ENCODE data around the gene CAMTA1. TPM values are rescaled to one million over a fixed set of nuclear protein-coding genes. Genes with fewer than 3 reads are reported as not detected.

The CAMTA1 gene
- total RNA-seq, 1 donor from 2014 or later, result 81.6 TPM

DNA sequence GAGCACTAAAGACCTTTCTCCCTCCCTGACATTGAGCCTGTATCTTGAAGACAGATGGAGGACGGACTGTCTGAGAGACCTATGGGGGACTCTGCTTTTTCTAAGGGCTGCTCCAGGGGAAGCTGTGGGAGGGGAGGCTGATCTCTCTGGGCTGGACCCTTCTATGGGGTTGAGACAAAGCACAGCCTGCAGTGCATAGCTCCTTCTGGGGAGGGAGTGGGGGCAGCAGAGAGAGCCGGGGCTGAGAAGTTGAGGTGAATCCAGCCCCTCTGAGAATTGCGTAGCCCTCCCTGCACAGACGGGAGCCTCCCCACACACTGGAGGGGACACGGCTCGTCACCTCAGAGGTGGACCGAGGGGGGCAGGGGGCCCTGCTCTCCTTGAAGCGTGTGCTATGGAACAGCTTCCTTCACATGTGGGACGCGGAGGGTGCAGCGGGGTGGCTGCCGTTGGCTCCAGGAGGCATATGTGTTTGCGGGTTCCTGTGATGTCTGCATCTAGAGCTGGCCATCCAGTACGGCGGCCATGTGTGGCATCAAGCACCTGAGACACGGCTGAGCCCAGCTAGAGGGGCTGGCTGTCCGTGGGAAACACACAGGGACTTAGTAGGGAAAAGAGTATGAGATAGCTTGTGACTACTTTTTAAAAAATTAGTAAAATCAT, 299.1 kb downstream of the CAMTA1 start:
- H3K27ac Mint-ChIP-seq (ENCODE audit: unreplicated experiment), result no peak overlapping the region
- no peaks in the 10 kb centered on the region for H3K4me1 Mint-ChIP-seq (ENCODE audit: unreplicated experiment)
- peaks cover 2% of the 10 kb centered on the region for H3K36me3 Mint-ChIP-seq (ENCODE audit: unreplicated experiment)
- TF ChIP-seq, protein P1, sequence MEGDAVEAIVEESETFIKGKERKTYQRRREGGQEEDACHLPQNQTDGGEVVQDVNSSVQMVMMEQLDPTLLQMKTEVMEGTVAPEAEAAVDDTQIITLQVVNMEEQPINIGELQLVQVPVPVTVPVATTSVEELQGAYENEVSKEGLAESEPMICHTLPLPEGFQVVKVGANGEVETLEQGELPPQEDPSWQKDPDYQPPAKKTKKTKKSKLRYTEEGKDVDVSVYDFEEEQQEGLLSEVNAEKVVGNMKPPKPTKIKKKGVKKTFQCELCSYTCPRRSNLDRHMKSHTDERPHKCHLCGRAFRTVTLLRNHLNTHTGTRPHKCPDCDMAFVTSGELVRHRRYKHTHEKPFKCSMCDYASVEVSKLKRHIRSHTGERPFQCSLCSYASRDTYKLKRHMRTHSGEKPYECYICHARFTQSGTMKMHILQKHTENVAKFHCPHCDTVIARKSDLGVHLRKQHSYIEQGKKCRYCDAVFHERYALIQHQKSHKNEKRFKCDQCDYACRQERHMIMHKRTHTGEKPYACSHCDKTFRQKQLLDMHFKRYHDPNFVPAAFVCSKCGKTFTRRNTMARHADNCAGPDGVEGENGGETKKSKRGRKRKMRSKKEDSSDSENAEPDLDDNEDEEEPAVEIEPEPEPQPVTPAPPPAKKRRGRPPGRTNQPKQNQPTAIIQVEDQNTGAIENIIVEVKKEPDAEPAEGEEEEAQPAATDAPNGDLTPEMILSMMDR (IDR thresholded peaks at IDR 0.05), result no peak
- no peak overlapping the region for H3K4me3 Mint-ChIP-seq (ENCODE audit: unreplicated experiment)
- peaks cover 12% of the 10 kb centered on the region for H3K9me3 Mint-ChIP-seq (ENCODE audit: unreplicated experiment)
- peaks cover 6% of the 10 kb centered on the region for H3K27me3 Mint-ChIP-seq (ENCODE audit: unreplicated experiment)
- no peak for DNase-seq (ENCODE audit: extremely low spot score, unreplicated experiment)

DNA sequence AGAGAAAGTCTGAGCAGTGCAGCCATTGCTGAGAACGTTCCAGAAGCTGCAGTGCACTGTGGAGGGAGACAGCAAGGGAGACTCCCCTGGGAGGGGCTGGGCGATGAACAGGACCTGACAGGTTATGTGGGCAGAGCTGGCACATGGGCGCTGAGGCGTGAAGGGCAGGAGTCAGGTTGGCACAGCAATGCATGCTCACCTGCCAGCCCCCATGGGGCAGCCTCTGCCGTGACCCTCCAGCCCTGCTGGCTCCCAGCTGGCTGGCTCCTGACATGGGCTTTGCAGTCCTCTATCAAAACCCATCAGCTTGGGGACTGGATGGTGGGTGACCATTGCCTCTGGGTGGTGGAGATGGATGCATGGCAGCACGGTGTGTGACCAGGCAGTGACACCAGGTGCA, 300.3 kb downstream of the CAMTA1 start:
- Mint-ChIP-seq H3K9me3 (ENCODE audit: unreplicated experiment) (peaks cover 6% of the 10 kb centered on the region), H3K27me3 (ENCODE audit: unreplicated experiment) (peaks cover 10% of the 10 kb centered on the region), H3K27ac (ENCODE audit: unreplicated experiment) (no peak overlapping the region), H3K36me3 (ENCODE audit: unreplicated experiment) (no peaks in the 10 kb centered on the region), H3K4me3 (ENCODE audit: unreplicated experiment) (no peak overlapping the region), H3K4me1 (ENCODE audit: unreplicated experiment) (no peaks in the 10 kb centered on the region)
- DNase-seq (ENCODE audit: extremely low spot score, unreplicated experiment), result no peak
- TF ChIP-seq, protein P1 (IDR thresholded peaks at IDR 0.05), result no peak

DNA sequence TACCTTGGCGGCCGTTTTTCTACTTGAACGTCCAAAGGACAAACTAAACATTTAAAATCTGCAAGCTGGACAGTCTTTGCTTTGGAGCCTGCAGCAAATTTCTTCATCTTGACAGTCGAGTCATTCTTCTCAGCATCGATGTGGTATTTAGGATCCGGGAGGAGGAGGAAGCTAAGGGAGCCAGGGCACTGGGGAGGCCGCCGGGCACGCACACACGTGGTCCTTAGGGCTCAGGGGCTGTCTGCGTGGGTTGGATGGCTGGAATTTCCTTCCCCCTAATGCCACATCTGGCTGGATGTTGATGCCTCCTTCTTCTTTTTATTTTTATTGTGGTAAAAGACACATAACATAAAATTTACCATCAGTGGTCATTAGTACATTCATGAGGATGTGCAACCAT, 300.9 kb downstream of the CAMTA1 start:
- TF ChIP-seq, protein P1 (IDR thresholded peaks at IDR 0.05), result no peak
- DNase-seq (ENCODE audit: extremely low spot score, unreplicated experiment), result no peak
- no peak overlapping the region for H3K4me3 Mint-ChIP-seq (ENCODE audit: unreplicated experiment)
- H3K9me3 Mint-ChIP-seq (ENCODE audit: unreplicated experiment), result peaks cover 4% of the 10 kb centered on the region
- H3K27ac Mint-ChIP-seq (ENCODE audit: unreplicated experiment), result no peak overlapping the region
- H3K36me3 Mint-ChIP-seq (ENCODE audit: unreplicated experiment), result no peaks in the 10 kb centered on the region
- H3K4me1 Mint-ChIP-seq (ENCODE audit: unreplicated experiment), result no peaks in the 10 kb centered on the region
- H3K27me3 Mint-ChIP-seq (ENCODE audit: unreplicated experiment), result peaks cover 16% of the 10 kb centered on the region

DNA sequence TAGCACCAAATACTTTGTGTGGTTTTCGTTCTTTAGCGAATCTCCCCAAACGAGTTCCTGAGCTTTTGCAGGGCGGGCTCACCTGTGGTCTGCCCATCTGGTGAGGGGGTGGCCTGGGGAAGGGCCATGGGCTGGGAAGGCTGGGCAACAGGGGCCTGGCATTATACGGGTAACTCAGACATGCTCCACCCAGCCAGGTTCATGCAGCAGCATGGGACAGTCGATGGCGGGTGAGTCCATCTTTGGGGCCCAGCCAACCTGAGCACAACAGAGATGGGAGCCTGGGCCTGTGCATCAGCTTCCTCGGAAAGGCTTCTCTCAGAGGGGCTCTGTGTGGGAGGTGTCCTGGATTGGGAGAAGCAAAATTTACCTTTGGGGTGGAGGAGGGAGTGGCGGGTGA, 302.6 kb downstream of the CAMTA1 start:
- Mint-ChIP-seq H3K4me3 (ENCODE audit: unreplicated experiment) (no peak overlapping the region), H3K27me3 (ENCODE audit: unreplicated experiment) (peaks cover 31% of the 10 kb centered on the region), H3K36me3 (ENCODE audit: unreplicated experiment) (no peaks in the 10 kb centered on the region), H3K27ac (ENCODE audit: unreplicated experiment) (no peak overlapping the region), H3K4me1 (ENCODE audit: unreplicated experiment) (no peaks in the 10 kb centered on the region), H3K9me3 (ENCODE audit: unreplicated experiment) (no peaks in the 10 kb centered on the region)
- no peak for DNase-seq (ENCODE audit: extremely low spot score, unreplicated experiment)
- TF ChIP-seq, protein P1 (IDR thresholded peaks at IDR 0.05), result no peak

DNA sequence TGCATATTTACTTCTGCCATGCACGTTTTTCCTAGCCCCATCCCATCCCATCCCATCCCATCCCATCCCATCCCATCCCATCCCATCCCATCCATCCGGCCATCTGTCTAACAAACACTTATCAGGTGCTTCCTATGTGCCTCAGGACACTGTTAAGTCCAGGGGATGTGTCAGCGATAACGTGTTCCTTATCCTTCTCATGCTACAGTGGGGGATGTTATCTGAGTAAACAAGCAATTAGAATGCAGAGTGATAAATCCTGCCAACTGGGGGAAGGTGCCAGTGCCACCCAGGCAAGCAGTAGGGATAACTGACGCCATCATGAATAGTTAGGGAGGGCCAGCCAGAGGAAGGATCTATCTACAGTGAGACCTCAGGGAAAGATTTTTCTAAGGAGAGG, 304.2 kb downstream of the CAMTA1 start:
- no peaks in the 10 kb centered on the region for H3K4me1 Mint-ChIP-seq (ENCODE audit: unreplicated experiment)
- peaks cover 37% of the 10 kb centered on the region for H3K27me3 Mint-ChIP-seq (ENCODE audit: unreplicated experiment)
- no peak overlapping the region for H3K27ac Mint-ChIP-seq (ENCODE audit: unreplicated experiment)
- TF ChIP-seq, protein P1 (IDR thresholded peaks at IDR 0.05), result no peak
- H3K9me3 Mint-ChIP-seq (ENCODE audit: unreplicated experiment), result no peaks in the 10 kb centered on the region
- no peak overlapping the region for H3K4me3 Mint-ChIP-seq (ENCODE audit: unreplicated experiment)
- no peak for DNase-seq (ENCODE audit: extremely low spot score, unreplicated experiment)
- H3K36me3 Mint-ChIP-seq (ENCODE audit: unreplicated experiment), result no peaks in the 10 kb centered on the region
